ENCODE data around the gene RDH11.
"Not testable (repeated sequence)": the region's sequence is repeated elsewhere in the genome, so short reads cannot be mapped to it uniquely, and the experiment has no call there.

RDH11 gene

GRCh38 chr14:67695394-67695949, at the start of gene RDH11:
TSS of gene RDH11 (minus strand) at chr14:67695764. CDS start at chr14:67695703, 61 bp downstream.
- peak; percentile 64 to 84 for DNase-seq

- DNase-seq: no peak
Measured at GRCh38 chr14:67744046-67744445, 48.5 kb upstream of the RDH11 start.

- no peak for DNase-seq
Measured at GRCh38 chr14:67738740-67739504, 43.4 kb upstream of the RDH11 start.

- no peak for DNase-seq
Measured at GRCh38 chr14:67736771-67737170, 41.2 kb upstream of the RDH11 start.

- DNase-seq: no peak
Measured at GRCh38 chr14:67735336-67736147, 40.0 kb upstream of the RDH11 start.

GRCh38 chr14:67734675-67735074, 39.1 kb upstream of the RDH11 start:
- DNase-seq: no peak

GRCh38 chr14:67733616-67734015, 38.1 kb upstream of the RDH11 start:
- DNase-seq: no peak

- DNase-seq: no peak
Measured at GRCh38 chr14:67729072-67729885, 33.7 kb upstream of the RDH11 start.

GRCh38 chr14:67728258-67728657, 32.7 kb upstream of the RDH11 start:
- no peak for DNase-seq

GRCh38 chr14:67727361-67727760, 31.8 kb upstream of the RDH11 start:
- DNase-seq: no peak

- no peak for DNase-seq
Measured at GRCh38 chr14:67725171-67725570, 29.6 kb upstream of the RDH11 start.

- no peak for DNase-seq
Measured at GRCh38 chr14:67722293-67722692, 26.7 kb upstream of the RDH11 start.

- DNase-seq: no peak
Measured at GRCh38 chr14:67721875-67722274, 26.3 kb upstream of the RDH11 start.

- no peak for DNase-seq
Measured at GRCh38 chr14:67719866-67720265, 24.3 kb upstream of the RDH11 start.

GRCh38 chr14:67719385-67719784, 23.8 kb upstream of the RDH11 start:
- not testable (repeated sequence) for DNase-seq

GRCh38 chr14:67718265-67718664, 22.7 kb upstream of the RDH11 start:
- no peak for DNase-seq

- no peak for DNase-seq
Measured at GRCh38 chr14:67717048-67717447, 21.5 kb upstream of the RDH11 start.

GRCh38 chr14:67710209-67710608, 14.6 kb upstream of the RDH11 start:
- no peak for DNase-seq

- DNase-seq: not testable (repeated sequence)
Measured at GRCh38 chr14:67709796-67710195, 14.2 kb upstream of the RDH11 start.

GRCh38 chr14:67709346-67709745, 13.8 kb upstream of the RDH11 start:
- DNase-seq: not testable (repeated sequence)

- no peak for DNase-seq
Measured at GRCh38 chr14:67705211-67705610, 9.6 kb upstream of the RDH11 start.

- DNase-seq: peak in 1 of 2 experiments; percentile 8
Measured at GRCh38 chr14:67704484-67705089, 9.0 kb upstream of the RDH11 start.

Measured in stimulated activated CD4-positive, alpha-beta T cell treated with anti-CD3 and anti-CD28 coated beads, Interleukin-4, amount 100 ng/mL, for 4 hours (primary cell).